H1 (cell line): Measurements from ENCODE around the gene SP7. TPM values are rescaled to one million over a fixed set of nuclear protein-coding genes. Genes with fewer than 3 reads are reported as not detected.

ENCODE experiments used
- PHF8 ChIP-seq: fragments of 200-600 bp; sonication (generic); conservative IDR thresholded peaks from 2 replicates; pipeline ENCODE4 v1.7.1; 2012; ENCODE audit warnings: low read depth, mild to moderate bottlenecking, inconsistent platforms, low read length, moderate library complexity
- polyA plus RNA-seq, 7 experiments: library from polyadenylated mRNA; depleted of rRNA in 3 of 7; stranded (reverse) in 5 of 7; unstranded in 2 of 7; fragments of >200 nt in 5 of 7; fragments of 200-250 nt in 2 of 7; gene quantifications; 1 replicate in 5 of 7; 2 replicates in 1 of 7; 4 replicates in 1 of 7; pipeline versions ENCODE4 v1.2.1 to v1.2.3, GENCODE V29; 2011 to 2013; ENCODE audit warnings: missing spikeins in 2 of 7, mixed read lengths in 2 of 7
- total RNA-seq: library from RNA; stranded (reverse); fragmentation: NEBNext Ultra II Directional; extraction: Animal tissue kit (Norgen Biotek cat#: 25700); gene quantifications from 2 replicates; pipeline ENCODE4 v1.2.1, GENCODE V29; 2021
- TF ChIP-seq, protein P1 (sequence below): fragments of 300-600 bp; sonication (generic); IDR thresholded peaks from 2 replicates; pipeline ENCODE4 v1.7.1; 2012; ENCODE audit warnings: low read length, moderate library complexity, mild to moderate bottlenecking, inconsistent platforms; ENCODE audit not compliant: insufficient replicate concordance

The SP7 gene
- total and polyA plus RNA-seq, 2 of the 8 experiments (the other 6 are each of a cell fraction or from before 2014, with no cell fraction given) = 0.12 to 0.13 TPM

DNA sequence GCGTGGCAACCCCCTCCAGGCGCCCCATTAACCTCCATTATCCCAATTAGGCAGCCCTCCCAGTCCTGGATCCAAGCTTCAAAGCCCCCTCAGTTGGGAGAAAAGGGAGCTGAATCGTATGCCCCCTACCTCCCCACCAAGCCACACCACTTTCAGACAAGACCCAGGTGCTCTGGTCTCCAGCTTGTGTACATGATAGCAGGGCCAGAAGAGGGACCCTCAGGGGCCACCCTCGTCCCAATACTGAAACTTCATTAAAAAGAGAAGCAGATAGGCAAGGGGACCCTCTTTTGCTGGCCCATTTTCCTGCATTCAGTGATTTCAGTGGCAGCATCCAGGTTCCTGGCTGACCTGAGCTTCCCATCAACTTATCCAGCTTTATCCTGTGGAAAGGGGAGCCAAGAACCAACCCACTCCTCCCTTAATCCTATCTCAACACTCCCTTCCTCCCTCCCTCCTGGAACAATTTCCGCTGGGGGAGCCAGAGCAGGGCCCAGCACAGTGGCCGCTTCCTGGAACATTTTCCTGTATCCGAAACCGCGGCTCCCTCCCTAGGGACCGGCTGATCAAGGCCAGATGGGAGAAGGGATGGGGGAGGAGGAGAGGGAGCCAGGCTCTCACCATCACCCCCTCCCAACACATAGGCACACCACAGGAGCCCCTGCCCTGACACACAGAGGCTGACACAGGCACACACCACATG lies 9.5 kb upstream of the SP7 start (continued):
- TF ChIP-seq, protein P1, sequence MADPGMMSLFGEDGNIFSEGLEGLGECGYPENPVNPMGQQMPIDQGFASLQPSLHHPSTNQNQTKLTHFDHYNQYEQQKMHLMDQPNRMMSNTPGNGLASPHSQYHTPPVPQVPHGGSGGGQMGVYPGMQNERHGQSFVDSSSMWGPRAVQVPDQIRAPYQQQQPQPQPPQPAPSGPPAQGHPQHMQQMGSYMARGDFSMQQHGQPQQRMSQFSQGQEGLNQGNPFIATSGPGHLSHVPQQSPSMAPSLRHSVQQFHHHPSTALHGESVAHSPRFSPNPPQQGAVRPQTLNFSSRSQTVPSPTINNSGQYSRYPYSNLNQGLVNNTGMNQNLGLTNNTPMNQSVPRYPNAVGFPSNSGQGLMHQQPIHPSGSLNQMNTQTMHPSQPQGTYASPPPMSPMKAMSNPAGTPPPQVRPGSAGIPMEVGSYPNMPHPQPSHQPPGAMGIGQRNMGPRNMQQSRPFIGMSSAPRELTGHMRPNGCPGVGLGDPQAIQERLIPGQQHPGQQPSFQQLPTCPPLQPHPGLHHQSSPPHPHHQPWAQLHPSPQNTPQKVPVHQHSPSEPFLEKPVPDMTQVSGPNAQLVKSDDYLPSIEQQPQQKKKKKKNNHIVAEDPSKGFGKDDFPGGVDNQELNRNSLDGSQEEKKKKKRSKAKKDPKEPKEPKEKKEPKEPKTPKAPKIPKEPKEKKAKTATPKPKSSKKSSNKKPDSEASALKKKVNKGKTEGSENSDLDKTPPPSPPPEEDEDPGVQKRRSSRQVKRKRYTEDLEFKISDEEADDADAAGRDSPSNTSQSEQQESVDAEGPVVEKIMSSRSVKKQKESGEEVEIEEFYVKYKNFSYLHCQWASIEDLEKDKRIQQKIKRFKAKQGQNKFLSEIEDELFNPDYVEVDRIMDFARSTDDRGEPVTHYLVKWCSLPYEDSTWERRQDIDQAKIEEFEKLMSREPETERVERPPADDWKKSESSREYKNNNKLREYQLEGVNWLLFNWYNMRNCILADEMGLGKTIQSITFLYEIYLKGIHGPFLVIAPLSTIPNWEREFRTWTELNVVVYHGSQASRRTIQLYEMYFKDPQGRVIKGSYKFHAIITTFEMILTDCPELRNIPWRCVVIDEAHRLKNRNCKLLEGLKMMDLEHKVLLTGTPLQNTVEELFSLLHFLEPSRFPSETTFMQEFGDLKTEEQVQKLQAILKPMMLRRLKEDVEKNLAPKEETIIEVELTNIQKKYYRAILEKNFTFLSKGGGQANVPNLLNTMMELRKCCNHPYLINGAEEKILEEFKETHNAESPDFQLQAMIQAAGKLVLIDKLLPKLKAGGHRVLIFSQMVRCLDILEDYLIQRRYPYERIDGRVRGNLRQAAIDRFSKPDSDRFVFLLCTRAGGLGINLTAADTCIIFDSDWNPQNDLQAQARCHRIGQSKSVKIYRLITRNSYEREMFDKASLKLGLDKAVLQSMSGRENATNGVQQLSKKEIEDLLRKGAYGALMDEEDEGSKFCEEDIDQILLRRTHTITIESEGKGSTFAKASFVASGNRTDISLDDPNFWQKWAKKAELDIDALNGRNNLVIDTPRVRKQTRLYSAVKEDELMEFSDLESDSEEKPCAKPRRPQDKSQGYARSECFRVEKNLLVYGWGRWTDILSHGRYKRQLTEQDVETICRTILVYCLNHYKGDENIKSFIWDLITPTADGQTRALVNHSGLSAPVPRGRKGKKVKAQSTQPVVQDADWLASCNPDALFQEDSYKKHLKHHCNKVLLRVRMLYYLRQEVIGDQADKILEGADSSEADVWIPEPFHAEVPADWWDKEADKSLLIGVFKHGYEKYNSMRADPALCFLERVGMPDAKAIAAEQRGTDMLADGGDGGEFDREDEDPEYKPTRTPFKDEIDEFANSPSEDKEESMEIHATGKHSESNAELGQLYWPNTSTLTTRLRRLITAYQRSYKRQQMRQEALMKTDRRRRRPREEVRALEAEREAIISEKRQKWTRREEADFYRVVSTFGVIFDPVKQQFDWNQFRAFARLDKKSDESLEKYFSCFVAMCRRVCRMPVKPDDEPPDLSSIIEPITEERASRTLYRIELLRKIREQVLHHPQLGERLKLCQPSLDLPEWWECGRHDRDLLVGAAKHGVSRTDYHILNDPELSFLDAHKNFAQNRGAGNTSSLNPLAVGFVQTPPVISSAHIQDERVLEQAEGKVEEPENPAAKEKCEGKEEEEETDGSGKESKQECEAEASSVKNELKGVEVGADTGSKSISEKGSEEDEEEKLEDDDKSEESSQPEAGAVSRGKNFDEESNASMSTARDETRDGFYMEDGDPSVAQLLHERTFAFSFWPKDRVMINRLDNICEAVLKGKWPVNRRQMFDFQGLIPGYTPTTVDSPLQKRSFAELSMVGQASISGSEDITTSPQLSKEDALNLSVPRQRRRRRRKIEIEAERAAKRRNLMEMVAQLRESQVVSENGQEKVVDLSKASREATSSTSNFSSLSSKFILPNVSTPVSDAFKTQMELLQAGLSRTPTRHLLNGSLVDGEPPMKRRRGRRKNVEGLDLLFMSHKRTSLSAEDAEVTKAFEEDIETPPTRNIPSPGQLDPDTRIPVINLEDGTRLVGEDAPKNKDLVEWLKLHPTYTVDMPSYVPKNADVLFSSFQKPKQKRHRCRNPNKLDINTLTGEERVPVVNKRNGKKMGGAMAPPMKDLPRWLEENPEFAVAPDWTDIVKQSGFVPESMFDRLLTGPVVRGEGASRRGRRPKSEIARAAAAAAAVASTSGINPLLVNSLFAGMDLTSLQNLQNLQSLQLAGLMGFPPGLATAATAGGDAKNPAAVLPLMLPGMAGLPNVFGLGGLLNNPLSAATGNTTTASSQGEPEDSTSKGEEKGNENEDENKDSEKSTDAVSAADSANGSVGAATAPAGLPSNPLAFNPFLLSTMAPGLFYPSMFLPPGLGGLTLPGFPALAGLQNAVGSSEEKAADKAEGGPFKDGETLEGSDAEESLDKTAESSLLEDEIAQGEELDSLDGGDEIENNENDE = no peak
- no peak; the same call in 1 of the 2 replicates for TF ChIP-seq PHF8
